ENCODE data around the gene USP11.

DNA sequence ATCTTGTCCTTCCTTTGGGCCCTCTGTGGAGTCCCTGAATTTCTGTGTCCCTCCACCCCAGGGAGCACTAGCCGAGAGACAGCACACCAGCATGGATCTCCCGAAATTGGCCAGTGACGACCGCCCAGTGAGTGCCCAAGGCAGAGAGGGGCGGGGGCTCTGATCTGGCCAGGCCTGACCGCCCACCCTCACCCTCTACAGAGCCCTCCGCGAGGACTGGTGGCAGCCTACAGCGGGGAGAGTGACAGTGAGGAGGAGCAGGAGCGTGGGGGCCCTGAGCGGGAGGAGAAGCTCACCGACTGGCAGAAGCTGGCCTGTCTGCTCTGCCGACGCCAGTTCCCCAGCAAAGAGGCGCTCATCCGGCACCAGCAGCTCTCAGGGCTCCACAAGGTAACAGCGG is 47.6 kb upstream of the USP11 start:
- TF ChIP-seq SP1 (IDR thresholded peaks at IDR 0.05; ENCODE audit: low read depth, low read length) (no peak), POLR2A (IDR thresholded peaks at IDR 0.05; ENCODE audit: control extremely low read depth in 1 of 2, low read depth in 2 of 2, low read length in 2 of 2) (no peak), EP300 (IDR thresholded peaks at IDR 0.05; ENCODE audit: borderline replicate concordance in 1 of 2, low read depth in 2 of 2, low read length in 2 of 2) (no peak), CBX8 (IDR thresholded peaks at IDR 0.05; ENCODE audit: borderline replicate concordance, low read depth, low read length) (no peak)

All from H1 (cell line).